GM13976 (cell line): ENCODE measurements around the gene WDR83.

Experiments used
- DNase-seq: peaks from one replicate; pipeline ENCODE4 v3.0.0; 2012; ENCODE audit warnings: low spot score
- in situ Hi-C: fragments of 300-500 bp; cut with MboI; formaldehyde crosslinking; loops from one replicate; pipeline ENCODE4 v1.12.0; 2022; ENCODE audit warnings: low sequenced_read_pairs, mixed read lengths, inconsistent platforms; ENCODE audit not compliant: unreplicated experiment
- TF ChIP-seq, protein P1 (sequence below): IDR thresholded peaks from 2 replicates; pipeline ENCODE4 v1.5.1; 2012; ENCODE audit warnings: borderline replicate concordance, mild to moderate bottlenecking; ENCODE audit not compliant: insufficient read depth; ENCODE audit errors: extremely low read depth, missing control alignments, control extremely low read depth

The WDR83 gene

DNA sequence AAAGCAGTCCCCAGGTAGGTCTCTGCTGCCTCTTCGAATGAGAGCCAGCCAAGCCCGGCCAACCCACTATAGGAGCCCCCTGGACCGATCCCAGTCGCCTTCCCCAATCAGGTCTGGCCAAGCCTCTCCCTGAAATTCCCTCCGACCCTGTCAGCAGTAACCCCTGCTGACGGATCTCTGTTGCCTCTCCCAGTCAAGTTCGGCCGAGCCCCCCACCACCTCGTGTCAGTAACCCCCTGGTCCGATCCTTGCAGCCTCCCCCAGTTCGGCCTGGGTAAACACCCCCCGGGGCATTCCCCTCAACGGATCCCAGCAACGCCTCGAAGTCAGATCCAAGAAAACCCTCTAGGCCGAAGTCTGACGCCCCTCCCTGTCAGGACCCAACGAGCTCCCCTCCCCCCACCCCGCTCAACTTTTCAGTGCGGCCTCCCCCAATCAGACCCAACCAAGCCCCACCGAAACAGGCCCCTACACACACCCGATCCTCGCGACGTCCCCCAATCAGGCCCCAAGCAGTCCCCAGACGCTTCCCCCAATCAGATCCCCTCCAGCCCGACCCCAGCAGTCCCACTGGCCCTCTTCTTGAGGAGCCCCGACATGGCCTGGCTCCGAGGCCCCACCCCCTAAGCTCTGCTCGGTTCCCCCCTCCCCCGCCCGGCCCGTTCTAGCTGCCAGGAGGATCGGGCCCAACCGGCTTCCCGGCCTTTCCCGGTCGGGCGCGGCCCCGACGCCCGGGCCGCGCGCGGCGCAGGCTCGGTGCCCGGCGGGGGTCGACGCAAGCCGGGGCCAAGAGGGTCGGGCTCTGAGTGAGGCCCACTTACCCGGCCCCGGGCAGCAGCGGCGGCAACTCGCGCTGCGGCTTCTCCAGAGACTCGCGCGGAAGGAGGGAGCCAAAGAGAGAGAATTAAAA, 55.3 kb downstream of the WDR83 start:
- in situ Hi-C loops: no loop called here
- TF ChIP-seq, protein P1, sequence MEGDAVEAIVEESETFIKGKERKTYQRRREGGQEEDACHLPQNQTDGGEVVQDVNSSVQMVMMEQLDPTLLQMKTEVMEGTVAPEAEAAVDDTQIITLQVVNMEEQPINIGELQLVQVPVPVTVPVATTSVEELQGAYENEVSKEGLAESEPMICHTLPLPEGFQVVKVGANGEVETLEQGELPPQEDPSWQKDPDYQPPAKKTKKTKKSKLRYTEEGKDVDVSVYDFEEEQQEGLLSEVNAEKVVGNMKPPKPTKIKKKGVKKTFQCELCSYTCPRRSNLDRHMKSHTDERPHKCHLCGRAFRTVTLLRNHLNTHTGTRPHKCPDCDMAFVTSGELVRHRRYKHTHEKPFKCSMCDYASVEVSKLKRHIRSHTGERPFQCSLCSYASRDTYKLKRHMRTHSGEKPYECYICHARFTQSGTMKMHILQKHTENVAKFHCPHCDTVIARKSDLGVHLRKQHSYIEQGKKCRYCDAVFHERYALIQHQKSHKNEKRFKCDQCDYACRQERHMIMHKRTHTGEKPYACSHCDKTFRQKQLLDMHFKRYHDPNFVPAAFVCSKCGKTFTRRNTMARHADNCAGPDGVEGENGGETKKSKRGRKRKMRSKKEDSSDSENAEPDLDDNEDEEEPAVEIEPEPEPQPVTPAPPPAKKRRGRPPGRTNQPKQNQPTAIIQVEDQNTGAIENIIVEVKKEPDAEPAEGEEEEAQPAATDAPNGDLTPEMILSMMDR: no peak
- DNase-seq: peak; percentile 84

DNA sequence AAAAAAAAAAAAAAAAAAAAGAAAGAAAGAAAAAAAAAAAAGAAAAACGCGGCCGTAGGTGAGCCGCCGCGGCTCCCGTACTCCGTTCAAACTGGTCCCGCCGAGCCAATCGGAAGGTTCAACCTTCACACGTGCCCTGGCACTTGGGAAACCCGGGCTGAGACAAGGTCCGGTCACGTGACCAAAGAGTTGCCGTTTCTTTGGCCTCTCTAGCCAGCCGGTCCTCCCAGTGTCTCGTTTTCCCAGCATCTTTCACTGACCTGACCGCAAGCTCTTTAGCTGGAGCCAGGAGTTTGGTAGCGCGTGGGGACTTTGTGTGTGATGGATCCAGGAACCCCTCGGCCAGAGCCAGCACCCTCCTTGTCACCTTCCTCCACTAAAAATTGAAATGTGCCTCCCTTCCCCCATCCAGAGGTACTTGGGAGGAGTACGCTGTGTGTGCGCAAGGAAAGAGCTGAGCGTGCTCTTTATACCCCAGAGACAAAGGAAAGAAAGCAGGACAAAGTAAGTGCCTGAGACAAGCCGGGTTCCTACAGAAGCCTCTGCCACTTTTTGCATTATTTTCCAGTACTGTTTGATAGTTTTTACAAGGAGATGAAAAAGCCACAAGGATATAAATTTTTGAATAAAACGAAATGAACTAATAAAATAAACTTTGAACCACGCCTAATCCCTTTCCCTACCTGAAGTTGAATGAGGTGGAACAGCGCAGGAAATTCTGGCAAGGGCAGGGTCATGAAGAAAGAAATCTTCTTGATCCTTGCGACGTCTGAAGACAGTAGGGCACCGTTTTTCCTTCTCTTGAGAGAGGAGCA, 56.2 kb downstream of the WDR83 start:
- TF ChIP-seq, protein P1: no peak
- in situ Hi-C loops: no loop called here
- DNase-seq: peak; percentile 97

DNA sequence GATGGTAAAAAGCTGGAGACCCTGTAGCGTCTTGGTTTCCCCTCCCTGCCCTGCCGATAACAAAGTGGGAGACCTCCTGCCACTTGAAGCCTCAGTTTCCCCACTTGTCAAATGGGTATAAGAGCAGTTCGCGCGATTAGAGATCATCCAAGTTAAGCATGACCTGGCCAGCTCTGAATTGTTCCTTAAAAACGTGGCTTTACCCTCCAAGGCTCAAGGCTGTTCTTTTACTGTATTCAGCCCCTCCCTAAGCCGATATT, 56.7 kb downstream of the WDR83 start:
- in situ Hi-C loops: no loop called here

DNA sequence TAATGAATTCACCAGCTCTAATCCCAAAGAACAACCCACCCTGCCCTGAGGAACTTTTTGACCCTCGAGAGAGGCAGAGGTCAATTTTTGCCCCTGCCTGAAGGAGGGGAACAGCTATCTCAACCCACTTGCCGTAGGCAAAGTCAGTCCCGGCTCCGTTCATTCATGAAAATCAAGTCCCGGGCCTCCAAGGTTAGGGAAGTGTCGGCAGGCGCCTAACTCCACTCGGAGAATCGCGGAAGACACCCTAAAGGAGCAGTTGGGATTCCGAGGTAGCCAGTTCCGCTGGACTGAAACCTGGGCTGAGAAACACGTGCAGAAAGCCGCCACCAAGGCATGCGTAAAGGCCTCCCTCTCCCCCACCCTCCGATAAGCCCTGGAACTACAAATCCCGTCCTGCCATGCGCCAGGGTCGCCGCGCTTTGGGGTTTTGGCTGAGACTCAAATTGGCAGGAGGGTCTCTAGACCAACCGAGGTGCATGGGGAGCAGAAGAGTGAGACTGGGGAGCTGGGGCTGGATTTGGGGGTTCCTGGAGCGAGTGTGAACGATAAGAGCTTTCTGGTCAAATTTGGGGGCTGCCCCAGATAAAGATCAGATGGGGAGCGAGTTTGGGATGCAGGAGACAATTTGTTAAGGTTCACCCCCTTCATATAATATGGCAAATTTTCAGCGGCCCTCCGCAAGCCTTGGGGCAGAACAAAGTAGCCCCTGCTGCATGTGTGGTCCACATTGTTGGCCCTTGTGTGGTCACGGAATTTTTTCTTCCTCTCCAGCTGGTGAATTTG, 57.2 kb downstream of the WDR83 start, which contains the start of gene TNPO2:
Gene TNPO2 (minus strand): TSS at position 292 of the 786 bp plus-strand sequence. CDS start 2,955 bp downstream, outside the sequence.
- TF ChIP-seq, protein P1: no peak
- DNase-seq: peak; percentile 82
- in situ Hi-C loops: no loop called here

More for the DNA sequence above, 56.7 kb downstream of the WDR83 start:
- DNase-seq: no peak
- TF ChIP-seq, protein P1: no peak
